ENCODE results near the gene TRAFD1.

GRCh38 chr12:112179341-112179740, 54.0 kb downstream of the TRAFD1 start:
- TF ChIP-seq, protein P1, sequence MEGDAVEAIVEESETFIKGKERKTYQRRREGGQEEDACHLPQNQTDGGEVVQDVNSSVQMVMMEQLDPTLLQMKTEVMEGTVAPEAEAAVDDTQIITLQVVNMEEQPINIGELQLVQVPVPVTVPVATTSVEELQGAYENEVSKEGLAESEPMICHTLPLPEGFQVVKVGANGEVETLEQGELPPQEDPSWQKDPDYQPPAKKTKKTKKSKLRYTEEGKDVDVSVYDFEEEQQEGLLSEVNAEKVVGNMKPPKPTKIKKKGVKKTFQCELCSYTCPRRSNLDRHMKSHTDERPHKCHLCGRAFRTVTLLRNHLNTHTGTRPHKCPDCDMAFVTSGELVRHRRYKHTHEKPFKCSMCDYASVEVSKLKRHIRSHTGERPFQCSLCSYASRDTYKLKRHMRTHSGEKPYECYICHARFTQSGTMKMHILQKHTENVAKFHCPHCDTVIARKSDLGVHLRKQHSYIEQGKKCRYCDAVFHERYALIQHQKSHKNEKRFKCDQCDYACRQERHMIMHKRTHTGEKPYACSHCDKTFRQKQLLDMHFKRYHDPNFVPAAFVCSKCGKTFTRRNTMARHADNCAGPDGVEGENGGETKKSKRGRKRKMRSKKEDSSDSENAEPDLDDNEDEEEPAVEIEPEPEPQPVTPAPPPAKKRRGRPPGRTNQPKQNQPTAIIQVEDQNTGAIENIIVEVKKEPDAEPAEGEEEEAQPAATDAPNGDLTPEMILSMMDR (IDR thresholded peaks at IDR 0.05): no peak
- TF ChIP-seq EP300 (IDR thresholded peaks at IDR 0.05): no peak
